Measurements from ENCODE around the gene CCL4.
"Not testable (repeated sequence)": the region's sequence is repeated elsewhere in the genome, so short reads cannot be mapped to it uniquely, and the experiment has no call there.

DNA sequence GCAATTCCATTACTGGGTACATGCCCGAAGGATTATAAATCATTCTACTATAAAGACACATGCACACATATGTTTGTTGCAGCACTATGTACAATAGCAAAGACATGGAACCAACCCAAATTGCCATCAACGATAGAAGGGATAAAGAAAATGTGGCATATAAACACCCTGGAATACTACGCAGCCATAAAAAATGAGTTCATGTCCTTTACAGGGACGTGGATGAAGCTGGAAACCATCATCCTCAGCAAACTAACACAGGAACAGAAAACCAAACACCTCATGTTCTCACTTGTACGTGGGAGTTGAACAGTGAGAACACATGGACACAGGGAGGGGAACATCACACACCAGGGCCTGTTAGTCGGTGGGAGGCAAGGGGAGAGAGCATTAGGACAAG is 17.5 kb downstream of the CCL4 start:
- not testable (repeated sequence) for TF ChIP-seq POLR2A, CTCF, POLR2AphosphoS5 (IDR thresholded peaks at IDR 0.05)

All from suprapubic skin (tissue), 4 donors.